Cerebellar cortex (tissue), 1 donor: ENCODE data around the gene PMM1.
A peak's percentile ranks its signal among the peaks of the same experiment; 100 is the strongest.

Experiments
- DNase-seq: peaks from one replicate; pipeline ENCODE4 v3.0.0-alpha.2; 2015; ENCODE audit warnings: low spot score

The PMM1 gene

GRCh38 chr22:41538583-41538982, 51.1 kb downstream of the PMM1 start:
- DNase-seq = no peak

DNA sequence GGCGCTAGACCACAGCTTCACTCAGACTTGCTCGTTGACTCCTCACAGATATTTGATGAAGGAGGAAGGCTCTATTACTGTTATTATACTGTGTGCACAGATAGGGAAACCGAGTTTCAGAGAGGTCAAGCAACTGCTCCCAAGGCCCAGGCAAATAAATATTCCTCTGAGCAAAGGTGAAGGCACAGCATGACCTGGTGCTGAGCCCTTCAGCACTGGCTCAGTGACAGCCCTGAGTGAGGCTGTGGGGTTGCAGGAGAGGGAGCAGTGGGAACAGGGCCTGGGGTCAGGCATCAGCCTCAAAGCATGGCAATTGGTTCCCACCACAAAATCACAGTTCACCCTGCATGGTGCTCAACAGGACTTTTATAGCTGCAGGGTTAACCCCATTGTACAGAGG, 52.4 kb downstream of the PMM1 start:
- DNase-seq = no peak

DNA sequence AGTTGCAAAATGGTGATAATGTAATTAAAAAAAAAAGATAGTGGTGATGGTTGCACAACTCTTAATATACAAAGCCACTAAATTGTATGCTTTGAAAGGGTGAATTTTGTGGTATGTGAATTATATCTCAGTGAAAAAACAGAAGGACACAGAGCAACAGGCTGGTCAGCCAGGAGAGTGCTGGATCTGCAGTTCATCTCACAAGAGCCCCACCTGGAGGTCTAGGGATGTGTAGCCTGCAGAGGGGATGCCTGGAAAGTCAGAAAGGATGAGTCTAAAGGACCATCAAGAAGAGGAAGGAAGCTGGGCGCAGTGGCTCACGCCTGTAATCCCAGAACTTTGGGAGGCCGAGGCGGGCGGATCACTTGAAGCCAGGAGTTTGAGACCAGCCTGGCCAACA, 54.4 kb downstream of the PMM1 start:
- DNase-seq = peak; percentile 68

DNA sequence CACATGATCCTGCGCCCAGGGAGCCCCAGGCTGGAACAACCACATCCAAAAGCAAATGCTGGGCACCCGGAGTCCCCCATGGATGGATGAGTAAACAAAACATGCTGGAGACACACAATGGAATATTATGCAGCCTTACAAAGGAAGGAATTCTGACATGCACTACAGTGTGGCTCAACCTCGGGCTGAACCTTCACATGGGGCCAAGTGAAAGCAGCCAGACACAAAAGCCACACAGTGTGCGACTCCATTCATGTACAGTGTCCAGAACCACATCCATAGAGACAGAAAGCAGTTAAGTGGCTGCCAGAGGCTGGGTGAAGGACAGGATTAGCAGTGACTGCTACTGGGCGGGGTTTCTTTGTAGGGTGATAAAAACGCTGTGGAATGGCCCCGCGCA, 55.4 kb downstream of the PMM1 start:
- no peak for DNase-seq

DNA sequence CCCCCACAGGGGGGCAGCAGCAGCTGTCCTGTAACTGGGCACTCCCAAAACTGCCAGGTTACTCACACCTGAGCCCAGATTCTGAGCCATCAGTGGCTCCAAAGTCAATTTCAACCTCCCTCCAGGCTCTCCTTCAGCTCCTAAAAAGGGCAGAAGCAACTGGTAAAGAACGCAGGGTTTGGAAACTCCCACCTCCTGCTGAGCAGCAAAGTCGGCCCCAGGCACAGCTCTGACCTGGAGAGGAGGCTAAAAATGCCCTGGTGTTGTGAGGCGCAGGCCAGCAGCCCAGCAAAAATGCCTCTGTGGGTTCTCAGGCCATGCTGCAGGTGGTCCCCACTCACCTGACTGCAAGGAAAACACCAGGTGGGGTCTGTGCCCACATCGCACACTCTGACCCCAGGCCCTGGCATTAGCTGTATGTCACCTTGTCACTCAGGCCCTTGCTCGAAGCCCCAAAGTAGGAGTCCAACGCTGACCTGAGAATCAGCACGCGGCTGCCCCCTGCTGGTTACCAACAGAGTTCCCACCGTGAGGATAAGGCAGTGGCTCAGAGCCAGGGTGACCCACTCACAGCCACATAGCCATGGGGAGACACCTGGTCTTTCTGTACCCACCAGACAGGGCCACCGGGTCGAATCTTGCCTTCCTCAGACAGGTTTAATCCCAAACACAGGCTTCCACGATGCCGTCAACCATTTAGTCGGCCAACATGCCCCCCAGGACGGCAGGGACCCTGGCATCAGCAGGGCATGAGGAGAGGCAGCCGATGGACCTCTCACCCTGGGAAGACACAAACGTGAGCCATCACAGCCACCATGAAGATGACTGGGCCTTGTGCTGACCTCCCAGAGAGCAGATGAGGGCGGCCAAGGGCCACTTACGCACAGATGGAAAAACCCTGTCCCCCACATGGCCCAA, 56.5 kb downstream of the PMM1 start:
- peak; percentile 82 for DNase-seq

- peak; percentile 27 for DNase-seq
These were observed 57.7 kb downstream of the PMM1 start for GRCh38 chr22:41531715-41532477.

DNA sequence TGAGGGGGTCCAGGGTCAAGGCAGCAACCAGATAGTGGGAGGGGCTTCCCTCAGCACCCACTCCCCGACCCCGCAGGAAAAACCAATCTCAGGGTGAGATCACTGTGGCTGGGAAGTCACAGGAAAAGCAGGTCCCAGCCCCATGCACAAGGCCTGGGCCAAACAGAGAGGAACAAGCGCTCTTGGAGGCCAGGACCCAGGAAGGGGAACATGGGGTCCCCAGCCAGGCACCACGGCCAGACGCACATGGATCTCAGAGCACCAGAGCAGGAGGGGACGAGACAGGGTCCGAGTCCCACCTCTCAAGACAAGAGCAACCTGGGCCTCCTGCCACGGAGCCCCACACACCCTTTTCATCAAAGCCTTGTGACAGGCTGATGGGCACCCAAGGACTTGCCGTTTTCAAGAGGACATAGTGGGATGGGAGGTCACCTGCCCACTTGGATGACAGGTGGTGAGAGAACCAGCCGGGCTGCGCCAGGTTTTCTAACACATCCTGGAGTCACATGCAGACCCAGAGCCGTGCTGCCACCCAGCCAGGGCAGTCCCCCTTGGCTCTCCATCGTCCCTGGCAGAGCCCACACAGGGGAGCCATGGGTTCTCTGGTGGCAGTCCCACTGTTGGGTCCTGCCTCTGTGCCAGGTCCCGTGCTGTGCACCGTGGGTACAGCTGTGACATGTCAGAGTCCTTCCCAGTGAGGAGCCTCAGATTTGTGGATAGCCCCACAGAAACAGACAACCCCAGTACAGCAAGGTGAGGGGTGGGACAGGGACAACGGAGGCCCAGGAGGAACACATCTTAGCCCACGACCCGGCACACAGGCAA, 58.5 kb downstream of the PMM1 start:
- peak; percentile 39 for DNase-seq

DNA sequence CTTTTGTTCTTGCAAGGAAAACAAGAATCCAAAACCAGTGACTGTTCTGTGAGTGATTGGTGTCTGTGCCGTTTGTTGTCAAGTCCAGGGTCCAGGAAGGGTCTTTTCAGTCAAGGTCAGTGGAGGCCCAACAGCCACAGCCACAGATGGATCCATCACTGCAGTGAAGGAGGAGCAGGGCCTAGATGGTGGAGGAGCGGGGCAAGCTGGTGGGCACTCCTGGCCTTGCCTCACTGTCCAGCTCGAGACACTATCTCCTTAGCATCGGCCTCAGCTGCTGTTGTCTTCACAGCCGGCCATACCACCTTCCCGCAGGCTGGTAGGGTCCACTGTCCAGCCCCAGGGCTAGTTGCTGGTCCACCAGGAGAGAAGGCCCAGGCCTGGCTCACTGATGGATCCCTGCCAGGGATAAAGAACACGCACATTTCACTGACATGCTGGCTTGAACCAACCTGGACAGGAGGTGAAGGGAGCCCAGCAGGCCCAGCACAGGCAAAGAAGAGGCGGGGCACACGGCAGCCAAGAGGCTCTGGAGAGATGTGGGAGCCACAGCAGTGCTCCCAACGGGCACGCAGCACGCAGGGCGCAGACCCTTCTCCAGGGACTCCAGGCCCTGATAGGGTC, 60.6 kb downstream of the PMM1 start:
- peak; percentile 71 for DNase-seq

DNA sequence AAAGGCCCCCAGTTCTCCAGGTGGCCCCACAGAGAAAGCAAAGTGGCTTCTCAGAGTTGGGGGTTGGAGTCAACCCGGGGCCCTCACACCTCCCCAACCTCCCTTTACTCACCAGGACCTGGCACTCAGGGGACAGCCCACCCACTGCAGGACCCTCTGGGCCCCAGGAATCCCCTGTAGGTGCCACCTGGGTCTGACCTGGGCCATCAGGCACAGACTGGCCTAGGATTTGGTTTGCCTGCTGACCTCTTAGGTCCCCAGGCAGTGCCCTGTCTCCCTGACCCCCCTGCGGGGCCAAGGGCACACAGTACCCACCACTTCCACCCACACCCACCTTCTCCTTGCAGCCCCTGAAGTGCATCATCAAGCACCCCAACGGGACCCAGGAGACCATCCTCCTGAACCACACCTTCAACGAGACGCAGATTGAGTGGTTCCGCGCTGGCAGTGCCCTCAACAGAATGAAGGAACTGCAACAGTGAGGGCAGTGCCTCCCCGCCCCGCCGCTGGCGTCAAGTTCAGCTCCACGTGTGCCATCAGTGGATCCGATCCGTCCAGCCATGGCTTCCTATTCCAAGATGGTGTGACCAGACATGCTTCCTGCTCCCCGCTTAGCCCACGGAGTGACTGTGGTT, 61.4 kb downstream of the PMM1 start:
- no peak for DNase-seq
